GM18861 (cell line): ENCODE data around the gene TCOF1.
A peak's percentile ranks its signal among the peaks of the same experiment; 100 is the strongest.
"Not testable (repeated sequence)": the region's sequence is repeated elsewhere in the genome, so short reads cannot be mapped to it uniquely, and the experiment has no call there.

Experiments
- ATAC-seq: cut with Tn5 transposase; IDR thresholded peaks from one replicate; pipeline ENCODE4 v1.9.1; 2021; ENCODE audit not compliant: unreplicated experiment

TCOF1 gene

GRCh38 chr5:150404535-150404934 is 47.0 kb downstream of the TCOF1 start:
- no peak for ATAC-seq

- ATAC-seq, result no peak
Observed at GRCh38 chr5:150404941-150405816, 47.7 kb downstream of the TCOF1 start.

GRCh38 chr5:150406103-150406722 is 48.7 kb downstream of the TCOF1 start:
- no peak for ATAC-seq

GRCh38 chr5:150406723-150407095 is 49.2 kb downstream of the TCOF1 start:
- ATAC-seq, result no peak

GRCh38 chr5:150407096-150407720 is 49.7 kb downstream of the TCOF1 start:
- no peak for ATAC-seq

- ATAC-seq, result no peak
Observed at GRCh38 chr5:150408231-150408943, 50.9 kb downstream of the TCOF1 start.

GRCh38 chr5:150409638-150410523 is 52.4 kb downstream of the TCOF1 start:
- ATAC-seq, result peak; percentile 21

GRCh38 chr5:150410524-150411244 is 53.2 kb downstream of the TCOF1 start:
- ATAC-seq, result no peak

GRCh38 chr5:150411245-150411979 is 53.9 kb downstream of the TCOF1 start:
- ATAC-seq, result no peak

- ATAC-seq, result peak; percentile 60
Observed at GRCh38 chr5:150412319-150413175, 55.0 kb downstream of the TCOF1 start, which contains the start of gene CD74. CD74 (minus strand) TSS chr5:150412910; CDS start chr5:150412749, 161 bp downstream.

GRCh38 chr5:150413176-150413901 is 55.8 kb downstream of the TCOF1 start:
- no peak for ATAC-seq

GRCh38 chr5:150413902-150414790 is 56.6 kb downstream of the TCOF1 start:
- not testable (repeated sequence) for ATAC-seq

- ATAC-seq, result peak; percentile 72
Observed at GRCh38 chr5:150419630-150420270, 62.3 kb downstream of the TCOF1 start.

GRCh38 chr5:150422075-150422474 is 64.6 kb downstream of the TCOF1 start:
- no peak for ATAC-seq

- no peak for ATAC-seq
Observed at GRCh38 chr5:150422758-150423157, 65.3 kb downstream of the TCOF1 start.

GRCh38 chr5:150426165-150426564 is 68.7 kb downstream of the TCOF1 start:
- ATAC-seq, result not testable (repeated sequence)
